Parathyroid adenoma (tissue), 2 donors: ENCODE data around the gene PRRX2.

Source experiments
- H2AFZ ChIP-seq: fragments of 300-600 bp; sonication (generic); one replicate; pipeline ENCODE4 v1.7.0; 2017; ENCODE audit warnings: antibody characterized with exemption, mild to moderate bottlenecking
- H3K27ac ChIP-seq: fragments of 300-600 bp; sonication (generic); one replicate; pipeline ENCODE4 v1.7.0; 2017
- H3K27me3 ChIP-seq: fragments of 300-600 bp; sonication (generic); one replicate; pipeline ENCODE4 v1.7.0; 2017; ENCODE audit warnings: low read length; ENCODE audit not compliant: control insufficient read depth, insufficient read depth
- H3K36me3 ChIP-seq: fragments of 300-600 bp; sonication (generic); one replicate; pipeline ENCODE4 v1.7.0; 2017; ENCODE audit warnings: low read length; ENCODE audit not compliant: control insufficient read depth, insufficient read depth
- H3K4me1 ChIP-seq: fragments of 300-600 bp; sonication (generic); one replicate; pipeline ENCODE4 v1.7.0; 2017; ENCODE audit warnings: control low read depth
- H3K4me2 ChIP-seq: fragments of 300-600 bp; sonication (generic); one replicate; pipeline ENCODE4 v1.7.0; 2017; ENCODE audit warnings: low read length
- H3K4me3 ChIP-seq: fragments of 300-600 bp; sonication (generic); one replicate; pipeline ENCODE4 v1.7.0; 2017; ENCODE audit warnings: low read depth, low read length
- H3K79me2 ChIP-seq: fragments of 300-600 bp; sonication (generic); one replicate; pipeline ENCODE4 v1.7.0; 2017; ENCODE audit warnings: control low read depth
- H3K9ac ChIP-seq: fragments of 300-600 bp; sonication (generic); one replicate; pipeline ENCODE4 v1.7.0; 2017; ENCODE audit warnings: mild to moderate bottlenecking
- H3K9me3 ChIP-seq: fragments of 300-600 bp; sonication (generic); one replicate; pipeline ENCODE4 v1.7.0; 2017; ENCODE audit warnings: low read length; ENCODE audit not compliant: control insufficient read depth
- TF ChIP-seq, protein P1 (sequence below): fragments of 300-600 bp; sonication (generic); IDR thresholded peaks from one replicate; pipeline ENCODE4 v1.7.0; 2017; ENCODE audit warnings: antibody characterized with exemption, mild to moderate bottlenecking
- donor health status: primary hyperparathyroidism.

PRRX2 gene

DNA sequence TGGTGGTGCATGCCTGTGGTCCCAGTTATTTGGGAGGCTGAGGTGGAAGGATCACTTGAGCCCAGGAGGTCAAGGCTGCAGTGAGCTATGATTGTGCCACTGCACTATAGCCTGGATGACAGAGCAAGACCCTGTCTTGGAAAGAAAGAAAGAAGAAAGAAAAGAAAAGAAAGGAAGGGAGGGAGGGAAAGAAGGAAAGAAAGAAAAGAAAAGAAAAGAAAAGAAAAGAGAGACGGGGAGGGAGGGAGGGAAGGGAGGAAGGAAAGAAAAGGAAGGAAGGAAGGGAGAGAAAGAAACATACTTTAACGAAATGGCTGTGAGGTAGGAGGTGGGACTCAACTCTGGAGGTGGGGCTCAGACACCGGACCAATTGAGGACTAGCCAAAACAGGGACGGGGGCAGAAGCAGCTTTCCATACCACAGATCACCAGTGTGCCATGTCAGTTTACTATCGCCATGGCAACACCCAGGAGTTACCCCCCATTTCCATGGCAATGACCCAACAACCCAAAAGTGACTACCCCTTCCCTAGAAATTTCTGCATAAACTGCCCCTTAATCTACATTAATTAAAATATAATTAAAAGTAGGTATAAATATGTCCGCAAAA is 66.1 kb downstream of the PRRX2 start:
- Histone ChIP-seq H3K27me3 (no peaks in the 10 kb centered on the region), H3K79me2 (no peaks in the 10 kb centered on the region), H2AFZ (no peak overlapping the region), H3K4me2 (no peak overlapping the region), H3K9ac (no peak overlapping the region), H3K4me1 (no peaks in the 10 kb centered on the region), H3K4me3 (no peak overlapping the region), H3K36me3 (no peaks in the 10 kb centered on the region), H3K9me3 (no peaks in the 10 kb centered on the region), H3K27ac (no peak overlapping the region)
- TF ChIP-seq, protein P1, sequence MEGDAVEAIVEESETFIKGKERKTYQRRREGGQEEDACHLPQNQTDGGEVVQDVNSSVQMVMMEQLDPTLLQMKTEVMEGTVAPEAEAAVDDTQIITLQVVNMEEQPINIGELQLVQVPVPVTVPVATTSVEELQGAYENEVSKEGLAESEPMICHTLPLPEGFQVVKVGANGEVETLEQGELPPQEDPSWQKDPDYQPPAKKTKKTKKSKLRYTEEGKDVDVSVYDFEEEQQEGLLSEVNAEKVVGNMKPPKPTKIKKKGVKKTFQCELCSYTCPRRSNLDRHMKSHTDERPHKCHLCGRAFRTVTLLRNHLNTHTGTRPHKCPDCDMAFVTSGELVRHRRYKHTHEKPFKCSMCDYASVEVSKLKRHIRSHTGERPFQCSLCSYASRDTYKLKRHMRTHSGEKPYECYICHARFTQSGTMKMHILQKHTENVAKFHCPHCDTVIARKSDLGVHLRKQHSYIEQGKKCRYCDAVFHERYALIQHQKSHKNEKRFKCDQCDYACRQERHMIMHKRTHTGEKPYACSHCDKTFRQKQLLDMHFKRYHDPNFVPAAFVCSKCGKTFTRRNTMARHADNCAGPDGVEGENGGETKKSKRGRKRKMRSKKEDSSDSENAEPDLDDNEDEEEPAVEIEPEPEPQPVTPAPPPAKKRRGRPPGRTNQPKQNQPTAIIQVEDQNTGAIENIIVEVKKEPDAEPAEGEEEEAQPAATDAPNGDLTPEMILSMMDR = no peak

DNA sequence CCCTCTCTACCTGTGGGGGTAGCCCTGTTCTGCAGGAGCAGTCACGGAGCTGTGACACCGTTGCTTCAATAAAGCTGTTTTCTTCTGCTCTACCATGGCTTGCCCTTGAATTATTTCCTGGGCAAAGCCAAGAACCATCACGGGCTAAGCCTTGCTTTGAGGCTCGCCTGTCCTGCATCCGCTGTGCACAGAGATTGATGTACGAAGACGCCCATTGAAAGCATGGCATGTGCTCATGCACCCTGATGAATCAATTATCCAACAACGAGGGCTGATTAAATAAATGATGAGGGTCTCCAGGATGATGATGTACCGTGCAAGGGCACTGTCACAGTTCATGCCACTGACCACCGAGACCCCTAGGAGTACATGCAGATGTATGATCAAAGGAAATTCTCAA is 66.7 kb downstream of the PRRX2 start:
- Histone ChIP-seq H3K27ac (no peak overlapping the region), H3K4me2 (no peak overlapping the region), H3K27me3 (no peaks in the 10 kb centered on the region), H3K36me3 (no peaks in the 10 kb centered on the region), H3K9me3 (no peaks in the 10 kb centered on the region), H3K9ac (no peak overlapping the region), H2AFZ (no peak overlapping the region), H3K4me3 (no peak overlapping the region), H3K79me2 (no peaks in the 10 kb centered on the region), H3K4me1 (no peaks in the 10 kb centered on the region)
- TF ChIP-seq, protein P1 = no peak

DNA sequence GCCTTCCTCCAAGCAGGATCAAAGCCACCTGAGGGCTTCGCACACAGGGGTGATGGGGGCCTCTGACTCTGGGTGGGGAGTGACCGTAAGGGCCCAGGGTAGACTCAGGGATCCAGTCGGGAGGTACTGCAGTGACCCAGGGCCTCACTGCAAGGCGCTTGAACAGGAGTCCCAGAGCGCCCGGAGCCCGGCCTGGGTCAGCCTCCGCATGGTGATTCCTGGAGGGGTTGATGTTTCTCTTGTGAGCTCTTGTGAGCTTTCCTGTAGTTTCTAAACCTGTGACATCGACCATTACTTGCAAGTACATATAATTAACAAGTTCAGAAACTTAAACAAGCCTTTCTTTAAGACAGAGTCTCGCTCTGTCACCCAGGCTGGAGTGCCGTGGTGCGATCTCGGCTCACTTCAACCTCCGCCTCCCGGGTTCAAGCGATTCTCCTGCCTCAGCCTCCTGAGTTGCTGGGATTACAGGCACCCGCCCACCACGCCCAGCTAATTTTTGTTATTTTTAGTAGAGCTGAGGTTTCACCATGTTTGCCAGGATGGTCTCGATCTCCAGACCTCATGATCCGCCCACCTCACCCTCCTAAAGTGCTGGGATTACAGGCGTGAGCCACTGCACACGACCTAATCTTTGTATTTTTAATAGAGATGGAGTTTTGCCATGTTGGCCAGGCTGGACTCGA is 67.6 kb downstream of the PRRX2 start:
- no peaks in the 10 kb centered on the region for H3K79me2 ChIP-seq
- H3K36me3 ChIP-seq = no peaks in the 10 kb centered on the region
- no peak overlapping the region for H3K4me3 ChIP-seq
- H2AFZ ChIP-seq = no peak overlapping the region
- H3K4me1 ChIP-seq = no peaks in the 10 kb centered on the region
- no peak overlapping the region for H3K27ac ChIP-seq
- no peaks in the 10 kb centered on the region for H3K27me3 ChIP-seq
- TF ChIP-seq, protein P1 = no peak
- H3K9me3 ChIP-seq = no peaks in the 10 kb centered on the region
- H3K9ac ChIP-seq = no peak overlapping the region
- no peak overlapping the region for H3K4me2 ChIP-seq

DNA sequence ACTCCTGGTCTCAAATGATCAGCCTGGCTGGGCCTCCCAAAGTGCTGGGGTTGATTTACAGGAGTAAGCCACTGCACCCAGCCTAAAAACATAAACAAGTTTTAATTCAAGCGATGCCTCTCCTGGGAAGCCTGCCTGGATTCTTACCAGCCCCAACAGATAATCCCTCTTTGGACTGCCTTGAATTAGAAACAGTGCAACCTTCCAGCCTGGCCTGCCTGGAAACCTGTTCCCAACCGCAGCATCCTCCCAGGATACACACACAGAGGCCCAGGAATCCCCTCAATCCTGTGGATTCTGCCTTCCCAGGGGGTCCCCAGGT is 68.1 kb downstream of the PRRX2 start:
- Histone ChIP-seq H3K4me1 (no peaks in the 10 kb centered on the region), H3K79me2 (no peaks in the 10 kb centered on the region), H3K36me3 (no peaks in the 10 kb centered on the region), H3K27ac (no peak overlapping the region), H2AFZ (no peak overlapping the region), H3K4me2 (no peak overlapping the region), H3K4me3 (no peak overlapping the region), H3K27me3 (no peaks in the 10 kb centered on the region), H3K9ac (no peak overlapping the region), H3K9me3 (no peaks in the 10 kb centered on the region)
- TF ChIP-seq, protein P1 = no peak

DNA sequence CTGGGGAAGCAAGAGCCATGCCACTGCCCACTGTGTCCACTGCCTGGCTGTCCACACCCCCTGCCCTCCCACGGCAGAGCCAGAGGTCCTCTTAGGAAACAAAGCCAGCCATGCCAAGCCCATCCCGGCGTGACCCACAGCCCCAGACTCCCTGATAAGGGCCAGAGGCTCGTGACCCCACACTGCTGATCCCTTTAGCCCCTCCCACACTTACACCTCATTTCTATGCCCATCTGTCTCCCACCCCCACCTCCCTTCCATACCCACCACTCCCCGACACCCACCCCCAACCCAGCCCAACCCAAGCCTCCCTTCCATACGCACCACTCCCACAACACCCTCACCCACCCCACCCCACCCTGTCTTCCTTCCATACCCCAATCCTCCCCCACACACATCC is 70.1 kb downstream of the PRRX2 start:
- H3K4me1 ChIP-seq = no peaks in the 10 kb centered on the region
- no peak overlapping the region for H2AFZ ChIP-seq
- TF ChIP-seq, protein P1 = no peak
- no peaks in the 10 kb centered on the region for H3K79me2 ChIP-seq
- H3K36me3 ChIP-seq = no peaks in the 10 kb centered on the region
- H3K4me2 ChIP-seq = no peak overlapping the region
- no peak overlapping the region for H3K27ac ChIP-seq
- no peaks in the 10 kb centered on the region for H3K9me3 ChIP-seq
- no peaks in the 10 kb centered on the region for H3K27me3 ChIP-seq
- H3K4me3 ChIP-seq = no peak overlapping the region
- no peak overlapping the region for H3K9ac ChIP-seq
